DOHH2 (cell line): ENCODE data around the gene MARK1.

ENCODE experiments used
- EZH2phosphoT487 ChIP-seq: fragments of 200-600 bp; sonication (generic); IDR thresholded peaks from 2 replicates; pipeline ENCODE4 v1.6.1; 2017; ENCODE audit warnings: borderline replicate concordance, mild to moderate bottlenecking, antibody characterized with exemption, low read length, moderate library complexity, mixed read lengths
- TF ChIP-seq, protein P1 (sequence below): fragments of 200-600 bp; sonication (generic); IDR thresholded peaks from one replicate; pipeline ENCODE4 v1.5.1; 2014; ENCODE audit warnings: antibody characterized with exemption, mild to moderate bottlenecking, low read depth, low read length; ENCODE audit not compliant: poor library complexity, severe bottlenecking

DNA sequence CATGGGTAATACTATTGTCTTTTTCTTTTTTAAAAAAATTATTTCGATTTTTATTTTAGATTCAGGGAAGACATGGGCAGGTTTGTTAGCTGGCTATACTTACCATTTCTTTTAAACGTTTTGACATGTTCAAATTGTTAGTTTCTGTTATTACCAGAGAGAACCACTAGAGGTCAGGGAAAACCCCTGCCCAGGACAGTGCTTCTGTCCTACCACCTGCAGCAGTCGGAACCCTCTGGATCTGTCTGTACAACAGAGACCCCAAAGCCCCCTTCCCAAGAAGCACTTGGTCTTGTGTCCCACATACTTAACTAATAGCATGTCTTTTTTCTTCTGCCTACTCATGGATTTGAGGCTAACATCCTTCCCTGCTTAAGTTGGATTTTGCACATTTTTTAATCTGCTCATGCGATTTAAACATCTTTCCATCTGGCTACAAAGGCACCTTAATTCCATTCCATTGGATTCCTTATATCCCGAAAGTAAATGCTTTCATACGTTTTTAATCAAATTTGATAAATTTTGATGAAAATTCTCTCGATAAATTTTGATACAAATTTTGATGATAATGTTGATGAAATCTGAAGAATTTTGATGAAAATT, 152.2 kb downstream of the MARK1 start:
- TF ChIP-seq, protein P1, sequence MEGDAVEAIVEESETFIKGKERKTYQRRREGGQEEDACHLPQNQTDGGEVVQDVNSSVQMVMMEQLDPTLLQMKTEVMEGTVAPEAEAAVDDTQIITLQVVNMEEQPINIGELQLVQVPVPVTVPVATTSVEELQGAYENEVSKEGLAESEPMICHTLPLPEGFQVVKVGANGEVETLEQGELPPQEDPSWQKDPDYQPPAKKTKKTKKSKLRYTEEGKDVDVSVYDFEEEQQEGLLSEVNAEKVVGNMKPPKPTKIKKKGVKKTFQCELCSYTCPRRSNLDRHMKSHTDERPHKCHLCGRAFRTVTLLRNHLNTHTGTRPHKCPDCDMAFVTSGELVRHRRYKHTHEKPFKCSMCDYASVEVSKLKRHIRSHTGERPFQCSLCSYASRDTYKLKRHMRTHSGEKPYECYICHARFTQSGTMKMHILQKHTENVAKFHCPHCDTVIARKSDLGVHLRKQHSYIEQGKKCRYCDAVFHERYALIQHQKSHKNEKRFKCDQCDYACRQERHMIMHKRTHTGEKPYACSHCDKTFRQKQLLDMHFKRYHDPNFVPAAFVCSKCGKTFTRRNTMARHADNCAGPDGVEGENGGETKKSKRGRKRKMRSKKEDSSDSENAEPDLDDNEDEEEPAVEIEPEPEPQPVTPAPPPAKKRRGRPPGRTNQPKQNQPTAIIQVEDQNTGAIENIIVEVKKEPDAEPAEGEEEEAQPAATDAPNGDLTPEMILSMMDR: peak; percentile 62
- no peak for TF ChIP-seq EZH2phosphoT487
